ENCODE measurements around the gene EMX1. TPM values are rescaled to one million over a fixed set of nuclear protein-coding genes. Genes with fewer than 3 reads are reported as not detected.

EMX1 gene
- polyA plus RNA-seq, 3 donors: not detected

GRCh38 chr2:72886505-72887031, 30.8 kb upstream of the EMX1 start:
- no peaks in the 10 kb centered on the region for H3K79me2 ChIP-seq (ENCODE audit: insufficient read depth, low read length)
- peaks cover 5 to 9% of the 10 kb centered on the region in 2 donors for H3K36me3 Mint-ChIP-seq
- TF ChIP-seq, protein P1, sequence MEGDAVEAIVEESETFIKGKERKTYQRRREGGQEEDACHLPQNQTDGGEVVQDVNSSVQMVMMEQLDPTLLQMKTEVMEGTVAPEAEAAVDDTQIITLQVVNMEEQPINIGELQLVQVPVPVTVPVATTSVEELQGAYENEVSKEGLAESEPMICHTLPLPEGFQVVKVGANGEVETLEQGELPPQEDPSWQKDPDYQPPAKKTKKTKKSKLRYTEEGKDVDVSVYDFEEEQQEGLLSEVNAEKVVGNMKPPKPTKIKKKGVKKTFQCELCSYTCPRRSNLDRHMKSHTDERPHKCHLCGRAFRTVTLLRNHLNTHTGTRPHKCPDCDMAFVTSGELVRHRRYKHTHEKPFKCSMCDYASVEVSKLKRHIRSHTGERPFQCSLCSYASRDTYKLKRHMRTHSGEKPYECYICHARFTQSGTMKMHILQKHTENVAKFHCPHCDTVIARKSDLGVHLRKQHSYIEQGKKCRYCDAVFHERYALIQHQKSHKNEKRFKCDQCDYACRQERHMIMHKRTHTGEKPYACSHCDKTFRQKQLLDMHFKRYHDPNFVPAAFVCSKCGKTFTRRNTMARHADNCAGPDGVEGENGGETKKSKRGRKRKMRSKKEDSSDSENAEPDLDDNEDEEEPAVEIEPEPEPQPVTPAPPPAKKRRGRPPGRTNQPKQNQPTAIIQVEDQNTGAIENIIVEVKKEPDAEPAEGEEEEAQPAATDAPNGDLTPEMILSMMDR (IDR thresholded peaks at IDR 0.05): no peak
- no peak overlapping the region for H3K27ac ChIP-seq (ENCODE audit: low read depth in 1 of 2, low read length in 2 of 2)
- no peaks in the 10 kb centered on the region for H4K20me1 ChIP-seq (ENCODE audit: insufficient read depth, low read length)
- intact Hi-C loops (cut with micrococcal nuclease): no loop called here
- peak overlapping the region; percentile 87 for H2AFZ ChIP-seq (ENCODE audit: insufficient read depth, low read depth, low read length, poor library complexity, severe bottlenecking)
- H3K27me3 ChIP-seq (ENCODE audit: control insufficient read depth in 2 of 2, insufficient read depth in 2 of 2, low read length in 2 of 2): peaks cover 23 to 48% of the 10 kb centered on the region in 2 donors
- H3K4me2 ChIP-seq (replicated peaks; ENCODE audit: extremely low read depth, low read length, poor library complexity, severe bottlenecking): peak overlapping the region; percentile 98
- H3K4me1 ChIP-seq (ENCODE audit: control insufficient read depth in 1 of 2, insufficient read depth in 2 of 2, low read length in 2 of 2): peaks cover 23 to 32% of the 10 kb centered on the region in 2 donors
- peaks cover 28% of the 10 kb centered on the region for H3K4me1 Mint-ChIP-seq
- H3K9ac ChIP-seq (ENCODE audit: insufficient read depth, low read length, poor library complexity, severe bottlenecking): peak overlapping the region; percentile 38
- H3K4me3 ChIP-seq (replicated peaks in 1 of 3; ENCODE audit: low read depth in 2 of 3, low read length in 3 of 3): peak overlapping the region in 2 of 3 experiments; percentile 33 to 88
- H3K9me3 ChIP-seq (replicated peaks in 1 of 2; ENCODE audit: control insufficient read depth in 1 of 2, insufficient read depth in 1 of 2, low read length in 2 of 2): no peaks in the 10 kb centered on the region
- WGBS (ENCODE audit: insufficient coverage): 58% methylated on average over 6 of the region's 7 CpGs
- H3K27ac Mint-ChIP-seq: no peak overlapping the region
- H3K36me3 ChIP-seq (replicated peaks in 1 of 2; ENCODE audit: control insufficient read depth in 1 of 2, insufficient read depth in 2 of 2, low read length in 2 of 2): no peaks in the 10 kb centered on the region
- H3K4me3 Mint-ChIP-seq: peak overlapping the region; percentile 80 to 92
- no peak for DNase-seq
- peaks cover 41 to 62% (median 46%) of the 10 kb centered on the region in 3 donors for H3K27me3 Mint-ChIP-seq (ENCODE audit: low read depth in 3 of 3)
- peaks cover 0 to 5% (median 0%) of the 10 kb centered on the region in 7 donors for H3K9me3 Mint-ChIP-seq

- Histone ChIP-seq H3K27me3 (ENCODE audit: control insufficient read depth in 2 of 2, insufficient read depth in 2 of 2, low read length in 2 of 2) (peaks cover 23 to 48% of the 10 kb centered on the region in 2 donors), H3K27ac (ENCODE audit: low read depth in 1 of 2, low read length in 2 of 2) (no peak within 1 kb of the TSS), H3K36me3 (replicated peaks in 1 of 2; ENCODE audit: control insufficient read depth in 1 of 2, insufficient read depth in 2 of 2, low read length in 2 of 2) (no peaks in the 10 kb centered on the region), H3K9me3 (replicated peaks in 1 of 2; ENCODE audit: control insufficient read depth in 1 of 2, insufficient read depth in 1 of 2, low read length in 2 of 2) (no peaks in the 10 kb centered on the region), H3K4me1 (ENCODE audit: control insufficient read depth in 1 of 2, insufficient read depth in 2 of 2, low read length in 2 of 2) (peaks cover 27 to 35% of the 10 kb centered on the region in 2 donors), H3K4me3 (replicated peaks in 1 of 3; ENCODE audit: low read depth in 2 of 3, low read length in 3 of 3) (peak within 1 kb of the TSS; percentile 44 to 88 (median 53)), H3K9ac (ENCODE audit: insufficient read depth, low read length, poor library complexity, severe bottlenecking) (peak within 1 kb of the TSS; percentile 38), H4K20me1 (ENCODE audit: insufficient read depth, low read length) (no peaks in the 10 kb centered on the region), H3K4me2 (replicated peaks; ENCODE audit: extremely low read depth, low read length, poor library complexity, severe bottlenecking) (peak within 1 kb of the TSS; percentile 98), H2AFZ (ENCODE audit: insufficient read depth, low read depth, low read length, poor library complexity, severe bottlenecking) (peak within 1 kb of the TSS; percentile 87), H3K79me2 (ENCODE audit: insufficient read depth, low read length) (no peaks in the 10 kb centered on the region)
- H3K27me3 Mint-ChIP-seq (ENCODE audit: low read depth in 3 of 3): peaks cover 41 to 57% (median 44%) of the 10 kb centered on the region in 3 donors
- peak within 1 kb of the TSS in 3 of 7 donors; percentile 33 to 52 (median 33) for H3K27ac Mint-ChIP-seq
- peak; percentile 16 to 35 (median 23) for DNase-seq
- H3K4me1 Mint-ChIP-seq: peaks cover 34% of the 10 kb centered on the region
- intact Hi-C loops (cut with micrococcal nuclease): no loop called here
- WGBS (ENCODE audit: insufficient coverage): under 1% methylated on average over 76 of the region's 76 CpGs
- TF ChIP-seq, protein P1 (IDR thresholded peaks at IDR 0.05): no peak
- H3K36me3 Mint-ChIP-seq: peaks cover 7 to 11% of the 10 kb centered on the region in 2 donors
- peaks cover 0 to 5% (median 0%) of the 10 kb centered on the region in 7 donors for H3K9me3 Mint-ChIP-seq
- H3K4me3 Mint-ChIP-seq: peak within 1 kb of the TSS; percentile 80 to 92
These were observed 30.1 kb upstream of the EMX1 start, which contains the start of gene SPR for GRCh38 chr2:72887032-72887739. Gene SPR, plus strand, starts transcription at chr2:72887408. Its CDS starts 25 bp downstream, at chr2:72887433.

Data from CD14-positive monocyte (primary cell).